ENCODE measurements around the gene MACF1.
A peak's percentile ranks its signal among the peaks of the same experiment; 100 is the strongest.

The MACF1 gene

DNA sequence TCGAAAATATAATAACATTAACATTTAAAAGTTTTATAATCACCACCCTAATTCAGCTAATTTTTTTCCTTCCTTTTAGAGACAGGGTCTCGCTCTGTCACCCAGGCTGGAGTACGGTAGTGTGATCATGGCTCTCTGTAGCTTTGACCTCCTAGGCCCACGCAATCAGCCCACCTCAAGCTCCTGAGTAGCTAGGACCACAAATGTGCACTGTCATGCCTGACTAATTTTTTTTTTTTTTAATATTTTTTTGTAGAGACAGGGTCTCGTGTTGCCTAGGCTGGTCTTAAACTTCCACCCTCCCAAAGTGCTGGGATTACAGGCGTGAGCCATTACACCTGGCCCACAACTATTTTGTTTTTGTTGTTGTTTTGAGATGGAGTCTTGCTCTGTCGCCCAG lies 172.2 kb downstream of the MACF1 start:
- Histone ChIP-seq H3K4me3 (no peak overlapping the region), H3K9ac (no peak overlapping the region), H3K4me2 (no peak overlapping the region), H4K20me1 (peaks cover 0 to 5% (median 0%) of the 10 kb centered on the region in 11 experiments; a peak in 2 of 22 replicates), H3K27ac (no peak overlapping the region), H3K9me3 (replicated peaks in 1 of 11) (no peaks in the 10 kb centered on the region), H3K36me3 (peaks cover 84 to 100% (median 98%) of the 10 kb centered on the region in 11 experiments), H3K4me1 (no peaks in the 10 kb centered on the region), H3K27me3 (no peaks in the 10 kb centered on the region)
- TF ChIP-seq Cebpa-rat (IDR thresholded peaks at IDR 0.05): no peak

DNA sequence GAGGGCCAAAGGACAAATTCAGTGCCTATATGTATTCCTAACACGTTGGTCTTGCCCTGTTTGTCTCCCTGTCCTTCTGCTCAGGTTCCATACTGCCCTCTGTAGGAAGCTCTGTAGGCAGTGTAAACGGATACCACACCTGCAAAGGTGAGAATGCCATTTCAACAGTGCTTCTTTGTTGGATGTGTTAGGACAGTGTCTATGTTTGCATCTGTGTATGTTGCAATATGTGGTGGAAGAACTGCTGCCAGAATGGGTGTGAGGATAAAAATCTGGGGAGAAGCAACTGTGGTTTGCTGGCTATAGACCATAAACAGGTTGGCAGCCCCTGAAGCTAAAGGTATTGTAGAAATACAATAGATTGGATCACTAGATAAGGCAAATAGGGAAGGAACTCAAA lies 173.9 kb downstream of the MACF1 start:
- Histone ChIP-seq H3K9me3 (replicated peaks in 1 of 11) (no peaks in the 10 kb centered on the region), H4K20me1 (peaks cover 0 to 9% (median 0%) of the 10 kb centered on the region in 11 experiments; a peak in 2 of 22 replicates), H3K4me3 (no peak overlapping the region), H3K4me1 (no peaks in the 10 kb centered on the region), H3K9ac (no peak overlapping the region), H3K36me3 (peaks cover 83 to 100% (median 96%) of the 10 kb centered on the region in 11 experiments), H3K27ac (no peak overlapping the region), H3K27me3 (no peaks in the 10 kb centered on the region), H3K4me2 (no peak overlapping the region)
- TF ChIP-seq Cebpa-rat (IDR thresholded peaks at IDR 0.05): peak in 1 of 11 experiments; percentile 51; a peak in 1 of 22 replicates

DNA sequence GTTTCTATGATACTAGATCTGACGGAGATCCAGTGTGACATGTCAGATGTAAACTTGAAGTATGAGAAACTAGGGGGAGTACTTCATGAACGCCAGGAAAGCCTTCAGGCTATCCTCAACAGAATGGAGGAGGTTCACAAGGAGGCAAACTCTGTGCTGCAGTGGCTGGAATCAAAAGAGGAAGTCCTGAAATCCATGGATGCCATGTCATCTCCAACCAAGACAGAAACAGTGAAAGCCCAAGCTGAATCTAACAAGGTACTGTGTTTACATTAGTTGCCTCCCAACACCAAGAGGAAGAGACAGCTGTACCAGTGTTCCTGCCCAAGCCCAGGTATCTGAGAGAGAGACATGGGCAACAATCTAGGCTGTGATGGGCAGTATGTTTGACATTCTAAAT lies 174.7 kb downstream of the MACF1 start:
- peaks cover 84 to 100% (median 96%) of the 10 kb centered on the region in 11 experiments for H3K36me3 ChIP-seq
- H3K4me3 ChIP-seq: no peak overlapping the region
- H3K27me3 ChIP-seq: no peaks in the 10 kb centered on the region
- 0 out of 22 replicates have a peak overlapping the region, but pooled peaks of 1 of the 11 experiments have one; percentile 2 for H3K27ac ChIP-seq
- TF ChIP-seq Cebpa-rat (IDR thresholded peaks at IDR 0.05): no peak
- no peak overlapping the region for H3K9ac ChIP-seq
- H3K9me3 ChIP-seq (replicated peaks in 1 of 11): no peaks in the 10 kb centered on the region
- H3K4me2 ChIP-seq: no peak overlapping the region
- H3K4me1 ChIP-seq: peaks cover 0 to 7% (median 0%) of the 10 kb centered on the region in 10 experiments; a peak in 3 of 20 replicates
- peaks cover 0 to 9% (median 0%) of the 10 kb centered on the region in 11 experiments; a peak in 2 of 22 replicates for H4K20me1 ChIP-seq

DNA sequence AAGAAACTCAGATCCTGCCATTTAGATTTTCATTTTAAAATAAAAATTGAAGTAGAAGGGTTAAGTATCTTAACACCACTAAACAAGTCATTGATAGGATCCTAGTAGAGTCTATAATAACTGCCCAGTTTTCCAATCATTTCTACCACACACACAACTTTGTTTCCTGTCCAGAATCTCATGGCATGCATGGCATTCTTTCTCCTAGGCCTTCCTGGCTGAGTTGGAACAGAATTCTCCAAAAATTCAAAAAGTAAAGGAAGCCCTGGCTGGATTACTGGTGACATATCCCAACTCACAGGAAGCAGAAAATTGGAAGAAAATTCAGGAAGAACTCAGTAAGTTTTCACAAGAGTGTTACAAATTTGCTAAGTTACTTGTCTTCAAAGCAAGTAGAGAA lies 175.5 kb downstream of the MACF1 start:
- no peak overlapping the region for H3K27ac ChIP-seq
- H3K4me2 ChIP-seq: no peak overlapping the region
- no peak for TF ChIP-seq Cebpa-rat (IDR thresholded peaks at IDR 0.05)
- peaks cover 89 to 100% (median 97%) of the 10 kb centered on the region in 11 experiments for H3K36me3 ChIP-seq
- H3K9ac ChIP-seq: no peak overlapping the region
- H3K4me1 ChIP-seq: peaks cover 0 to 12% (median 0%) of the 10 kb centered on the region in 10 experiments; a peak in 3 of 20 replicates
- H3K27me3 ChIP-seq: no peaks in the 10 kb centered on the region
- no peaks in the 10 kb centered on the region for H3K9me3 ChIP-seq (replicated peaks in 1 of 11)
- no peak overlapping the region for H3K4me3 ChIP-seq
- H4K20me1 ChIP-seq: peaks cover 0 to 13% (median 0%) of the 10 kb centered on the region in 11 experiments; a peak in 3 of 22 replicates

DNA sequence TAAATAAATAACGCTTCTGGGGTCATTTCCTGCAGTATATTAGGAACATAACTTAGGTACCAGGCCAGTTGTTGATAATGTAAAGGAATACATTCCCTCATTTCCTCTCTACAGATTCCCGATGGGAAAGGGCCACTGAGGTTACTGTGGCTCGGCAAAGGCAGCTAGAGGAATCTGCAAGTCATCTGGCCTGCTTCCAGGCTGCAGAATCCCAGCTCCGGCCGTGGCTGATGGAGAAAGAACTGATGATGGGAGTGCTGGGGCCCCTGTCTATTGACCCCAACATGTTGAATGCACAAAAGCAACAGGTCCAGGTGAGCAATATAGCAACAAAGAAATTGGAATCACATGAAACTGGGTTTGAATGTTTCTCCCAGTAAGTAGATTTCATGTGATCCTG lies 177.3 kb downstream of the MACF1 start:
- Histone ChIP-seq H3K4me1 (peaks cover 0 to 12% (median 0%) of the 10 kb centered on the region in 10 experiments; a peak in 3 of 20 replicates), H3K4me2 (no peak overlapping the region), H3K9me3 (replicated peaks in 1 of 11) (no peaks in the 10 kb centered on the region), H3K27ac (no peak overlapping the region), H3K4me3 (no peak overlapping the region), H3K36me3 (peaks cover 97 to 100% (median 99%) of the 10 kb centered on the region in 11 experiments), H4K20me1 (peaks cover 0 to 13% (median 0%) of the 10 kb centered on the region in 11 experiments; a peak in 2 of 22 replicates), H3K9ac (no peak overlapping the region), H3K27me3 (no peaks in the 10 kb centered on the region)
- no peak for TF ChIP-seq Cebpa-rat (IDR thresholded peaks at IDR 0.05)

DNA sequence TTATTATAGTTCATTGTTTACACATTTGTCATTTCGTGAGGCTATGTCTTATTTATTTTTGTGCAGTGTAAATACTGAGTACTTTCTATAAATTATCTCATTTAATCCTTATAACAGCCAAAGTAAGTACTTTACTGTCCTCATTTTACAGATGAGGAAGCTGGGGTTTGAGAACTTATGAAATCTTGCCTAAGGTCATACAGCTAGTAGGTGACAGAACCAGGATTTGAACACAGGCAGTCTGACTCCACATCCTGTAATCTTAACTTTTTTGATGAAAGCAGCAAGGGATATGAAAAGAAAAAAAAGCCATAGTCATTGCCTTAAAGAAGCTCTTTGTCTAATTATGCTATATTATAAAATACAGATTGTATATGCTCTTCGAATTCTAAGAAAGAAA lies 179.8 kb downstream of the MACF1 start:
- Histone ChIP-seq H3K4me2 (no peak overlapping the region), H4K20me1 (peaks cover 0 to 15% (median 0%) of the 10 kb centered on the region in 11 experiments; a peak in 4 of 22 replicates), H3K36me3 (peaks cover 98 to 100% (median 99%) of the 10 kb centered on the region in 11 experiments), H3K27me3 (no peaks in the 10 kb centered on the region), H3K4me3 (no peak overlapping the region), H3K9me3 (replicated peaks in 1 of 11) (no peaks in the 10 kb centered on the region), H3K4me1 (peaks cover 0 to 12% (median 0%) of the 10 kb centered on the region in 10 experiments; a peak in 3 of 20 replicates), H3K9ac (no peak overlapping the region), H3K27ac (peak overlapping the region in 2 of 11 experiments; percentile 31 to 32; a peak in 2 of 22 replicates)
- no peak for TF ChIP-seq Cebpa-rat (IDR thresholded peaks at IDR 0.05)

DNA sequence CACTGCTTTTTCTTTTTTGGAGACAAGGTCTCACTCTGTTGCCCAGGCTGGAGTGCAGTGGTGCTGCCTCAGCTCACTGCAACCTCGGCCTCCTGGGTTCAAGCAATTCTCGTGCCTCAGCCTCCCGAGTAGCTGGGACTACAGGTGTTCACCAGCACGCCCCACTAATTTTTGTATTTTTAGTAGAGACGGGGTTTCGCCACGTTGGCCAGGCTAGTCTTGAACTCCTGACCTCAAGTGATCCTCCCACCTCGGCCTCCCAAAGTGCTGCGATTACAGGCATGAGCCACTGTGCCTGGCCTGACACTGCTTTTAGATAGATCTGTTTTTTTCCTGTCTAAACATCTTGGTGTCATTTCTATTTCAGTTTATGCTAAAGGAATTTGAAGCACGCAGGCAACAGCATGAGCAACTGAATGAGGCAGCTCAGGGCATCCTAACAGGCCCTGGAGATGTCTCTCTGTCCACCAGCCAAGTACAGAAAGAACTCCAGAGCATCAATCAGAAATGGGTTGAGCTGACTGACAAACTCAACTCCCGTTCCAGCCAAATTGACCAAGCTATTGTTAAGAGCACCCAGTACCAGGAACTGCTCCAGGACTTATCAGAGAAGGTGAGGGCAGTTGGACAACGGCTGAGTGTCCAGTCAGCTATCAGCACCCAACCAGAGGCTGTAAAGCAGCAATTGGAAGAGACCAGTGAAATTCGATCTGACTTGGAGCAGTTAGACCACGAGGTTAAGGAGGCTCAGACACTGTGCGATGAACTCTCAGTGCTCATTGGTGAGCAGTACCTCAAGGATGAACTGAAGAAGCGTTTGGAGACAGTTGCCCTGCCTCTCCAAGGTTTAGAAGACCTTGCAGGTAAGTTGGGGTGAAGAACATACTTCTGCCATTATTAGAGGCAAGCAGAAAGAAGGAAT lies 180.8 kb downstream of the MACF1 start:
- TF ChIP-seq Cebpa-rat (IDR thresholded peaks at IDR 0.05): no peak
- H3K36me3 ChIP-seq: peaks cover 98 to 100% (median 99%) of the 10 kb centered on the region in 11 experiments
- no peak overlapping the region for H3K9ac ChIP-seq

DNA sequence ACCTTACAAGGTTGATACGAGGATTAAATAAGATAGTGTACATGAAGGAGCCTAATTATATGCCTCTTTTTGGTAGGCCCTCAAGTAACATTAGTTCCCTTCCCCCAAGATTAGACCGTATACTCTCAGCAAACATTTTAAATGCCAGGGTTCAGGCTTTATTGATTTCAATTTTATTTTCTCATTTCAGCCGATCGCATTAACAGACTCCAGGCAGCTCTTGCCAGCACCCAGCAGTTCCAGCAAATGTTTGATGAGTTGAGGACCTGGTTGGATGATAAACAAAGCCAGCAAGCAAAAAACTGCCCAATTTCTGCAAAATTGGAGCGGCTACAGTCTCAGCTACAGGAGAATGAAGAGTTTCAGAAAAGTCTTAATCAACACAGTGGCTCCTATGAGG lies 182.5 kb downstream of the MACF1 start:
- H3K9ac ChIP-seq: no peak overlapping the region
- peaks cover 0 to 36% (median 0%) of the 10 kb centered on the region in 11 experiments; a peak in 6 of 22 replicates for H4K20me1 ChIP-seq
- no peak for TF ChIP-seq Cebpa-rat (IDR thresholded peaks at IDR 0.05)
- no peaks in the 10 kb centered on the region for H3K27me3 ChIP-seq
- no peak overlapping the region for H3K4me3 ChIP-seq
- peaks cover 86 to 100% (median 97%) of the 10 kb centered on the region in 11 experiments for H3K36me3 ChIP-seq
- no peak overlapping the region for H3K27ac ChIP-seq
- no peaks in the 10 kb centered on the region for H3K9me3 ChIP-seq (replicated peaks in 1 of 11)
- H3K4me1 ChIP-seq: peaks cover 4 to 25% (median 9%) of the 10 kb centered on the region in 10 experiments; a peak in 18 of 20 replicates
- H3K4me2 ChIP-seq: no peak overlapping the region

More for the DNA sequence above, 180.8 kb downstream of the MACF1 start:
- H3K9me3 ChIP-seq (replicated peaks in 1 of 11): no peaks in the 10 kb centered on the region
- H3K4me2 ChIP-seq: no peak overlapping the region
- H3K27me3 ChIP-seq: no peaks in the 10 kb centered on the region
- peak overlapping the region in 3 of 11 experiments; percentile 5 to 32 (median 18); a peak in 3 of 22 replicates for H3K27ac ChIP-seq
- peaks cover 0 to 12% (median 0%) of the 10 kb centered on the region in 10 experiments; a peak in 6 of 20 replicates for H3K4me1 ChIP-seq
- peaks cover 0 to 21% (median 0%) of the 10 kb centered on the region in 11 experiments; a peak in 5 of 22 replicates for H4K20me1 ChIP-seq
- no peak overlapping the region for H3K4me3 ChIP-seq

DNA sequence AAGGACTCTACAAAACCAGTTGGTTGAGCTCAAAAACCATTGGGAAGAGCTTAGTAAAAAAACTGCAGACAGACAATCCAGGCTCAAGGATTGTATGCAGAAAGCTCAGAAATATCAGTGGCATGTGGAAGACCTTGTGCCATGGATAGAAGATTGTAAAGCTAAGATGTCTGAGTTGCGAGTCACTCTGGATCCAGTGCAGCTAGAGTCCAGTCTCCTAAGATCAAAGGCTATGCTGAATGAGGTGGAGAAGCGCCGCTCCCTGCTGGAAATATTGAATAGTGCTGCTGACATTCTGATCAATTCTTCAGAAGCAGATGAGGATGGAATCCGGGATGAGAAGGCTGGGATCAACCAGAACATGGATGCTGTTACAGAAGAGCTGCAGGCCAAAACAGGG lies 183.0 kb downstream of the MACF1 start:
- Histone ChIP-seq H3K27ac (no peak overlapping the region), H3K27me3 (no peaks in the 10 kb centered on the region), H4K20me1 (peaks cover 0 to 41% (median 0%) of the 10 kb centered on the region in 11 experiments; a peak in 6 of 22 replicates), H3K4me1 (peaks cover 7 to 29% (median 13%) of the 10 kb centered on the region in 10 experiments; a peak in 19 of 20 replicates), H3K4me2 (no peak overlapping the region), H3K9me3 (replicated peaks in 1 of 11) (no peaks in the 10 kb centered on the region), H3K36me3 (peaks cover 82 to 100% (median 95%) of the 10 kb centered on the region in 11 experiments), H3K4me3 (no peak overlapping the region), H3K9ac (no peak overlapping the region)
- no peak for TF ChIP-seq Cebpa-rat (IDR thresholded peaks at IDR 0.05)

Measured in BLaER1 treated with 17β-estradiol and CSF1 and Interleukin-3, amounts not matched to agents 10 nM and 100 nM (cell line).